Loucy (cell line): ENCODE measurements around the gene PCDHGA11.

Experiments
- H2AFZ ChIP-seq: fragments of 200-600 bp; sonication (generic); 2 replicates; pipeline ENCODE4 v1.6.0; 2016; ENCODE audit warnings: antibody characterized with exemption, mild to moderate bottlenecking, low read length, moderate library complexity
- H3F3A ChIP-seq: fragments of 200-600 bp; 2 replicates; pipeline ENCODE4 v1.6.0; 2016; ENCODE audit warnings: antibody characterized with exemption, low read depth, mild to moderate bottlenecking
- H3K27me3 ChIP-seq: fragments of 200-600 bp; sonication (generic); 2 replicates; pipeline ENCODE4 v1.6.1; 2014; ENCODE audit warnings: low read length, mild to moderate bottlenecking; ENCODE audit not compliant: insufficient read depth, poor library complexity, severe bottlenecking
- H3K36me3 ChIP-seq: fragments of 200-600 bp; sonication (generic); 2 replicates; pipeline ENCODE4 v1.6.1; 2016; ENCODE audit warnings: low read length; ENCODE audit not compliant: insufficient read depth
- H3K4me1 ChIP-seq: fragments of 200-600 bp; sonication (generic); 2 replicates; pipeline ENCODE4 v1.5.1; 2014; ENCODE audit warnings: low read length, mild to moderate bottlenecking; ENCODE audit not compliant: insufficient read depth, poor library complexity, severe bottlenecking
- H3K4me2 ChIP-seq: fragments of 200-600 bp; sonication (generic); 2 replicates; pipeline ENCODE4 v1.6.0; 2014; ENCODE audit warnings: antibody characterized with exemption, low read length, low read depth, mild to moderate bottlenecking; ENCODE audit not compliant: poor library complexity, severe bottlenecking
- H3K4me3 ChIP-seq: fragments of 200-600 bp; sonication (generic); 2 replicates; pipeline ENCODE4 v1.5.1; 2014; ENCODE audit warnings: low read length, mild to moderate bottlenecking, mixed read lengths; ENCODE audit not compliant: poor library complexity, severe bottlenecking
- H3K79me2 ChIP-seq: fragments of 200-600 bp; sonication (generic); 2 replicates; pipeline ENCODE4 v1.6.1; 2014; ENCODE audit warnings: low read length; ENCODE audit not compliant: insufficient read depth
- H3K9ac ChIP-seq: fragments of 200-600 bp; sonication (generic); 2 replicates; pipeline ENCODE4 v1.6.0; 2014; ENCODE audit warnings: mild to moderate bottlenecking, low read depth, low read length, moderate library complexity; ENCODE audit not compliant: poor library complexity, severe bottlenecking
- H3K9me2 ChIP-seq: fragments of 200-600 bp; sonication (generic); replicated peaks from 2 replicates; pipeline ENCODE4 v1.6.1; 2016; ENCODE audit warnings: low read depth, low read length, mixed read lengths
- H3K9me3 ChIP-seq: fragments of 200-600 bp; sonication (generic); 2 replicates; pipeline ENCODE4 v1.6.1; 2014; ENCODE audit warnings: mild to moderate bottlenecking, antibody characterized with exemption, low read length, low read depth; ENCODE audit not compliant: insufficient read depth
- H4K20me1 ChIP-seq: fragments of 200-600 bp; sonication (generic); 2 replicates; pipeline ENCODE4 v1.6.0; 2014; ENCODE audit warnings: antibody characterized with exemption, low read length, mild to moderate bottlenecking; ENCODE audit not compliant: insufficient read depth, poor library complexity, severe bottlenecking
- CTCF ChIP-seq: fragments of 200-600 bp; sonication (generic); conservative IDR thresholded peaks from 2 replicates; pipeline ENCODE4 v1.5.1; 2014; ENCODE audit warnings: mild to moderate bottlenecking, antibody characterized with exemption, low read length
- EZH2phosphoT487 ChIP-seq: fragments of 200-600 bp; IDR thresholded peaks from 2 replicates; pipeline ENCODE4 v1.6.1; 2018; ENCODE audit warnings: antibody characterized with exemption, mild to moderate bottlenecking, moderate library complexity, borderline replicate concordance

Gene PCDHGA11

GRCh38 chr5:141388661-141389060, 32.2 kb upstream of the PCDHGA11 start:
- no peaks in the 10 kb centered on the region for H3K79me2 ChIP-seq
- H4K20me1 ChIP-seq, result no peaks in the 10 kb centered on the region
- H2AFZ ChIP-seq, result no peak overlapping the region
- H3K4me3 ChIP-seq, result no peak overlapping the region
- no peaks in the 10 kb centered on the region for H3K36me3 ChIP-seq
- H3K4me1 ChIP-seq, result no peaks in the 10 kb centered on the region
- no peaks in the 10 kb centered on the region for H3K27me3 ChIP-seq
- no peak overlapping the region for H3K9ac ChIP-seq
- no peaks in the 10 kb centered on the region for H3F3A ChIP-seq
- no peaks in the 10 kb centered on the region for H3K9me3 ChIP-seq
- no peak overlapping the region for H3K4me2 ChIP-seq
- TF ChIP-seq CTCF, result no peak
- no peak for TF ChIP-seq EZH2phosphoT487
- H3K9me2 ChIP-seq, result no peaks in the 10 kb centered on the region

- TF ChIP-seq CTCF, result no peak
- no peak for TF ChIP-seq EZH2phosphoT487
- H3K27me3 ChIP-seq, result no peaks in the 10 kb centered on the region
- H3K9me3 ChIP-seq, result no peaks in the 10 kb centered on the region
Measured at GRCh38 chr5:141389153-141390042, 31.5 kb upstream of the PCDHGA11 start.

GRCh38 chr5:141392429-141393198, 28.2 kb upstream of the PCDHGA11 start, which contains the start of gene PCDHGA8:
TSS of gene PCDHGA8 (plus strand) at chr5:141392633. CDS start at chr5:141392814, 181 bp downstream.
- TF ChIP-seq CTCF (peak; percentile 56), EZH2phosphoT487 (no peak)

More at GRCh38 chr5:141389153-141390042, 31.5 kb upstream of the PCDHGA11 start:
- Histone ChIP-seq H2AFZ (no peak overlapping the region), H3K4me3 (no peak overlapping the region), H3K4me1 (no peaks in the 10 kb centered on the region), H4K20me1 (no peaks in the 10 kb centered on the region), H3K79me2 (no peaks in the 10 kb centered on the region), H3K36me3 (no peaks in the 10 kb centered on the region), H3K4me2 (no peak overlapping the region), H3K9me2 (no peaks in the 10 kb centered on the region), H3K9ac (no peak overlapping the region), H3F3A (no peaks in the 10 kb centered on the region)

More at GRCh38 chr5:141392429-141393198, 28.2 kb upstream of the PCDHGA11 start, which contains the start of gene PCDHGA8:
- Histone ChIP-seq H2AFZ (no peak within 1 kb of the TSS), H3K9me2 (no peaks in the 10 kb centered on the region), H3K9ac (no peak within 1 kb of the TSS), H3K27me3 (no peaks in the 10 kb centered on the region), H3K36me3 (no peaks in the 10 kb centered on the region), H3K4me2 (no peak within 1 kb of the TSS), H4K20me1 (no peaks in the 10 kb centered on the region), H3F3A (no peaks in the 10 kb centered on the region), H3K4me3 (no peak within 1 kb of the TSS), H3K9me3 (no peaks in the 10 kb centered on the region), H3K4me1 (no peaks in the 10 kb centered on the region), H3K79me2 (no peaks in the 10 kb centered on the region)
